Endothelial cell of umbilical vein (primary cell): ENCODE data around the gene ARFIP1. TPM values are rescaled to one million over a fixed set of nuclear protein-coding genes. Genes with fewer than 3 reads are reported as not detected.

Experiments
- BruUV-seq: library from RNA; stranded (reverse); fragments of 400-500 nt; replicated peaks from 2 replicates; lab custom pipeline; 2021; lab: Mats Ljungman, UMichigan
- CTCF ChIA-PET: fragments of 300-600, 350-600 bp; sonication (Branson Sonifier 250); formaldehyde crosslinking; loops from one replicate; lab custom pipeline; 2021; ENCODE audit warnings: antibody characterized with exemption, inconsistent platforms; lab: Charles Lee
- POLR2A ChIA-PET: fragments of 300-600, 350-600 bp; sonication (Branson Sonifier 250); formaldehyde crosslinking; loops from one replicate; lab custom pipeline; 2021; ENCODE audit warnings: antibody characterized with exemption, inconsistent platforms; lab: Charles Lee
- DNase-seq: peaks from one replicate; pipeline ENCODE4 v3.0.0-alpha.2; 2011; ENCODE audit warnings: low read depth, low spot score
- FAIRE-seq: peaks from 2 replicates; lab custom pipeline; 2011; peaks lifted over from hg19 to GRCh38; lab: Jason Lieb, UNC
- H2AFZ ChIP-seq: 2 replicates; pipeline ENCODE4 v1.6.0; 2012; ENCODE audit warnings: low read depth, low read length, control low read depth, inconsistent platforms
- H3K27ac ChIP-seq: 2 replicates; pipeline ENCODE4 v1.5.1; 2011; ENCODE audit warnings: low read depth, mild to moderate bottlenecking, control low read depth, low read length, moderate library complexity; ENCODE audit not compliant: insufficient read depth
- H3K27me3 ChIP-seq, 2 experiments: 2 replicates each; pipeline versions ENCODE4 v1.6.0 to v1.6.1; 2011; ENCODE audit warnings: low read length in 2 of 2, mixed read lengths in 1 of 2; ENCODE audit not compliant: control insufficient read depth in 2 of 2, insufficient read depth in 2 of 2
- H3K36me3 ChIP-seq, 2 experiments: 2 replicates in 1 of 2; 3 replicates in 1 of 2; pipeline ENCODE4 v1.5.1; 2011; ENCODE audit warnings: low read length in 2 of 2, mild to moderate bottlenecking in 1 of 2, moderate library complexity in 1 of 2; ENCODE audit not compliant: control insufficient read depth in 2 of 2, insufficient read depth in 2 of 2; ENCODE audit errors: extremely low read depth in 1 of 2
- H3K4me1 ChIP-seq: 3 replicates; pipeline ENCODE4 v1.5.1; 2011; ENCODE audit warnings: mild to moderate bottlenecking, low read length; ENCODE audit not compliant: control insufficient read depth, insufficient read depth; ENCODE audit errors: extremely low read depth
- H3K4me2 ChIP-seq: 2 replicates; pipeline ENCODE4 v1.6.1; 2011; ENCODE audit warnings: low read length, control low read depth, mixed read lengths; ENCODE audit not compliant: insufficient read depth
- H3K4me3 ChIP-seq, 3 experiments: fragments of 200-600 bp in 1 of 3; sonication (generic), shearing (Covaris generic) in 1 of 3; replicated peaks in 1 of 3; 2 replicates each; pipeline ENCODE4 v1.5.1; 2011 to 2016; ENCODE audit warnings: control low read depth in 3 of 3, low read length in 3 of 3, mild to moderate bottlenecking in 2 of 3, inconsistent platforms in 1 of 3, low read depth in 1 of 3, moderate library complexity in 1 of 3; ENCODE audit not compliant: insufficient read depth in 1 of 3
- H3K79me2 ChIP-seq: 2 replicates; pipeline ENCODE4 v1.6.0; 2012; ENCODE audit warnings: low read length, inconsistent platforms; ENCODE audit not compliant: control insufficient read depth, insufficient read depth
- H3K9ac ChIP-seq: replicated peaks from 2 replicates; pipeline ENCODE3; 2011; ENCODE audit warnings: low read length, control low read depth; ENCODE audit not compliant: insufficient read depth; ENCODE audit errors: extremely low read depth
- H3K9me1 ChIP-seq: replicated peaks from 3 replicates; pipeline ENCODE4 v1.6.0; 2011; ENCODE audit warnings: mild to moderate bottlenecking, low read length; ENCODE audit not compliant: control insufficient read depth, insufficient read depth; ENCODE audit errors: extremely low read depth
- H3K9me3 ChIP-seq: replicated peaks from 2 replicates; pipeline ENCODE4 v1.5.1; 2012; ENCODE audit warnings: low read length, inconsistent platforms; ENCODE audit not compliant: control insufficient read depth, insufficient read depth
- H4K20me1 ChIP-seq: replicated peaks from 2 replicates; pipeline ENCODE3; 2011; ENCODE audit warnings: mild to moderate bottlenecking, low read length; ENCODE audit not compliant: control insufficient read depth, insufficient read depth; ENCODE audit errors: extremely low read depth
- CTCF ChIP-seq, 2 donors: IDR thresholded peaks; 1 replicate in 1 of 2; 2 replicates in 1 of 2; pipeline ENCODE4 v1.5.1; 2011; ENCODE audit warnings: low read length in 2 of 2, mild to moderate bottlenecking in 2 of 2, moderate library complexity in 2 of 2, control low read depth in 1 of 2, inconsistent platforms in 1 of 2, low read depth in 1 of 2; ENCODE audit not compliant: insufficient read depth in 1 of 2; ENCODE audit errors: extremely low read depth in 1 of 2
- FOS ChIP-seq: IDR thresholded peaks from 2 replicates; pipeline ENCODE4 v1.6.1; 2011; ENCODE audit warnings: mild to moderate bottlenecking, low read length, moderate library complexity, borderline replicate concordance; ENCODE audit not compliant: insufficient read depth
- GATA2 ChIP-seq: IDR thresholded peaks from 2 replicates; pipeline ENCODE4 v1.7.0; 2011; ENCODE audit warnings: low read depth, mild to moderate bottlenecking, moderate library complexity, mixed read lengths, low read length; ENCODE audit not compliant: insufficient read length, insufficient read depth
- MAX ChIP-seq: IDR thresholded peaks from 2 replicates; pipeline ENCODE4 v1.6.1; 2011; ENCODE audit not compliant: insufficient read depth, insufficient read length
- MYC ChIP-seq: IDR thresholded peaks from one replicate; pipeline ENCODE4 v1.6.1; 2011; ENCODE audit warnings: mild to moderate bottlenecking, low read depth, low read length
- POLR2A ChIP-seq: IDR thresholded peaks from 2 replicates; pipeline ENCODE4 v1.6.1; 2012; ENCODE audit warnings: low read depth, mild to moderate bottlenecking, control low read depth, low read length
- POLR2AphosphoS5 ChIP-seq: IDR thresholded peaks from 2 replicates; pipeline ENCODE4 v1.6.1; 2012; ENCODE audit warnings: low read depth, mild to moderate bottlenecking, control low read depth, low read length, moderate library complexity; ENCODE audit not compliant: insufficient read depth
- dilution Hi-C: fragments of 300-500 bp; cut with MboI; formaldehyde crosslinking; loops from one replicate; pipeline ENCODE4 v1.15.0; 2019; ENCODE audit warnings: low sequenced_read_pairs; ENCODE audit not compliant: extremely low pct_ligation_motif_present
- intact Hi-C: fragments of 100-400 bp; cut with micrococcal nuclease; formaldehyde crosslinking; loops from one replicate; pipeline ENCODE4 v1.10.0; 2022
- polyA plus RNA-seq, 4 experiments: library from polyadenylated mRNA; depleted of rRNA in 3 of 4; stranded (reverse) in 3 of 4; unstranded in 1 of 4; fragments of >200 nt; gene quantifications; 2 replicates each; pipeline versions ENCODE4 v1.2.1 to v1.2.3, GENCODE V29; 2011 to 2012; ENCODE audit warnings: missing spikeins in 1 of 4
- total RNA-seq: library from RNA; stranded (reverse); gene quantifications from 2 replicates; pipeline ENCODE4 v1.2.3, GENCODE V29; 2021

Gene ARFIP1
- total and polyA plus RNA-seq, 2 donors (not counting 3 experiments of a cell fraction or from before 2014, with no cell fraction given), result 10.0 to 24.2 TPM

GRCh38 chr4:152748619-152749018 lies 31.1 kb upstream of the ARFIP1 start:
- Histone ChIP-seq H3K27ac (no peak overlapping the region), H4K20me1 (no peaks in the 10 kb centered on the region), H3K79me2 (no peaks in the 10 kb centered on the region), H3K36me3 (no peaks in the 10 kb centered on the region), H3K9me3 (no peaks in the 10 kb centered on the region), H3K9ac (no peak overlapping the region), H3K4me3 (no peak overlapping the region), H3K9me1 (no peaks in the 10 kb centered on the region), H2AFZ (no peak overlapping the region), H3K4me1 (no peaks in the 10 kb centered on the region), H3K27me3 (peaks cover 0 to 2% of the 10 kb centered on the region in 2 experiments), H3K4me2 (no peak overlapping the region)
- no peak for DNase-seq
- no peak for FAIRE-seq
- dilution Hi-C loops, result no loop called here
- intact Hi-C loops, result no loop called here
- TF ChIP-seq MYC (no peak), FOS (no peak), POLR2AphosphoS5 (no peak), CTCF (IDR thresholded peaks at IDR 0.05; ENCODE audit: extremely low read depth in 1 of 2, insufficient read depth in 1 of 2, low read depth in 1 of 2, low read length in 2 of 2) (no peak), MAX (no peak), POLR2A (no peak), GATA2 (no peak)
- BruUV-seq, result no TSS peak
- ChIA-PET CTCF (no interaction called here), POLR2A (no interaction called here)
